Liver (tissue), 9 donors: ENCODE data around the gene GPATCH2L. TPM values are rescaled to one million over a fixed set of nuclear protein-coding genes. Genes with fewer than 3 reads are reported as not detected.

Experiments
- DNase-seq: peaks from one replicate; pipeline ENCODE4 v3.0.0-alpha.2; 2017; ENCODE audit warnings: low spot score
- H3K27ac ChIP-seq, 2 donors: one replicate each; pipeline ENCODE4 v1.7.0; 2013; ENCODE audit warnings: inconsistent platforms in 2 of 2, low read length in 2 of 2, control low read depth in 1 of 2, low read depth in 1 of 2, mild to moderate bottlenecking in 1 of 2
- H3K27me3 ChIP-seq, 4 donors: one replicate each; pipeline versions ENCODE4 v1.6.1 to v1.7.0; 2013; ENCODE audit warnings: low read length in 3 of 4, inconsistent platforms in 1 of 4, mild to moderate bottlenecking in 1 of 4, moderate library complexity in 1 of 4; ENCODE audit not compliant: control insufficient read depth in 4 of 4, insufficient read depth in 4 of 4
- H3K36me3 ChIP-seq, 4 donors: one replicate each; pipeline versions ENCODE4 v1.6.1 to v1.7.0; 2013; ENCODE audit warnings: low read length in 3 of 4, mild to moderate bottlenecking in 3 of 4, low read depth in 1 of 4, moderate library complexity in 1 of 4; ENCODE audit not compliant: control insufficient read depth in 4 of 4, insufficient read depth in 3 of 4
- H3K4me1 ChIP-seq, 4 donors: one replicate each; pipeline versions ENCODE4 v1.6.1 to v1.7.0; 2013; ENCODE audit warnings: low read length in 3 of 4, mild to moderate bottlenecking in 3 of 4, moderate library complexity in 1 of 4; ENCODE audit not compliant: control insufficient read depth in 4 of 4, insufficient read depth in 4 of 4
- H3K4me3 ChIP-seq, 3 donors: one replicate each; pipeline versions ENCODE4 v1.6.1 to v1.7.0; 2013; ENCODE audit warnings: low read length in 3 of 3, control low read depth in 1 of 3, low read depth in 1 of 3, mild to moderate bottlenecking in 1 of 3
- H3K9ac ChIP-seq, 2 donors: one replicate each; pipeline ENCODE4 v1.7.0; 2013; ENCODE audit warnings: low read length in 2 of 2, mild to moderate bottlenecking in 2 of 2, moderate library complexity in 2 of 2, control low read depth in 1 of 2, low read depth in 1 of 2
- H3K9me3 ChIP-seq, 4 donors: one replicate each; pipeline versions ENCODE4 v1.6.1 to v1.7.0; 2013; ENCODE audit warnings: low read length in 3 of 4; ENCODE audit not compliant: control insufficient read depth in 4 of 4
- ATF3 ChIP-seq: IDR thresholded peaks from 2 replicates; pipeline ENCODE4 v1.6.1; 2016; ENCODE audit warnings: antibody characterized with exemption
- CTCF ChIP-seq: fragments of 150-350 bp; IDR thresholded peaks from 2 replicates; pipeline ENCODE4 v1.5.1; 2017; ENCODE audit warnings: improper control_type of control experiment, low read depth, low read length; ENCODE audit not compliant: missing input control
- EGR1 ChIP-seq, 2 donors: IDR thresholded peaks; 2 replicates each; pipeline ENCODE4 v1.6.1; 2016 to 2018; ENCODE audit warnings: antibody characterized with exemption in 2 of 2, low read depth in 2 of 2
- FOXA1 ChIP-seq: IDR thresholded peaks from 2 replicates; pipeline ENCODE4 v1.6.1; 2016; ENCODE audit warnings: antibody characterized with exemption
- FOXA2 ChIP-seq: IDR thresholded peaks from 2 replicates; pipeline ENCODE4 v1.6.1; 2016; ENCODE audit warnings: antibody characterized with exemption
- GABPA ChIP-seq, 2 donors: IDR thresholded peaks in 1 of 2; conservative IDR thresholded peaks in 1 of 2; 2 replicates each; pipeline ENCODE4 v1.6.1; 2016; ENCODE audit warnings: antibody characterized with exemption in 2 of 2, mild to moderate bottlenecking in 1 of 2, moderate library complexity in 1 of 2
- HNF4A ChIP-seq, 2 donors: conservative IDR thresholded peaks; 2 replicates each; pipeline ENCODE4 v1.6.1; 2016; ENCODE audit warnings: antibody characterized with exemption in 2 of 2, mild to moderate bottlenecking in 2 of 2
- HNF4G ChIP-seq: IDR thresholded peaks from 2 replicates; pipeline ENCODE4 v1.6.1; 2016; ENCODE audit warnings: antibody characterized with exemption
- JUND ChIP-seq, 2 donors: IDR thresholded peaks; 2 replicates each; pipeline ENCODE4 v1.6.1; 2016; ENCODE audit warnings: antibody characterized with exemption in 2 of 2
- MAX ChIP-seq: IDR thresholded peaks from 2 replicates; pipeline ENCODE4 v1.6.1; 2016; ENCODE audit warnings: antibody characterized with exemption
- NR2F2 ChIP-seq: IDR thresholded peaks from 2 replicates; pipeline ENCODE4 v1.6.1; 2016; ENCODE audit warnings: antibody characterized with exemption
- REST ChIP-seq: IDR thresholded peaks from 2 replicates; pipeline ENCODE4 v1.6.1; 2016; ENCODE audit warnings: antibody characterized with exemption, mild to moderate bottlenecking
- SP1 ChIP-seq: IDR thresholded peaks from 2 replicates; pipeline ENCODE4 v1.6.1; 2018; ENCODE audit warnings: antibody characterized with exemption, mild to moderate bottlenecking
- TAF1 ChIP-seq: conservative IDR thresholded peaks from 2 replicates; pipeline ENCODE4 v1.6.1; 2016; ENCODE audit warnings: antibody characterized with exemption, mild to moderate bottlenecking
- YY1 ChIP-seq: IDR thresholded peaks from 2 replicates; pipeline ENCODE4 v1.6.1; 2016; ENCODE audit warnings: antibody characterized with exemption, mild to moderate bottlenecking
- WGBS: extraction: QIAGEN DNeasy Blood & Tissue Kit; methylation state at CpG from one replicate; pipeline ENCODE4 v1.1.7; 2013; 5-methylcytosine and 5-hydroxymethylcytosine counted together
- polyA plus RNA-seq, 2 donors: library from polyadenylated mRNA; stranded (reverse) in 1 of 2; unstranded in 1 of 2; fragments of 200-250 nt in 1 of 2; fragments of >200 nt in 1 of 2; fragmentation: Nextera tagmentation in 1 of 2; extraction: Ambion mirVana in 1 of 2; gene quantifications; one replicate each; pipeline versions ENCODE4 v1.2.1 to v1.2.3, GENCODE V29; 2013 to 2015
- total RNA-seq, 2 donors: library from RNA; depleted of rRNA; stranded (reverse); fragments of >200 nt; gene quantifications; one replicate each; pipeline ENCODE4 v1.2.3, GENCODE V29; 2014
- donor health status: healthy.
- donor health status: healthy.
- donor health status: healthy.
- donor health status: healthy.
- donor health status: healthy.

Gene GPATCH2L
- total and polyA plus RNA-seq, 4 donors: 4.5 to 39.5 (median 15.8) TPM

- Histone ChIP-seq H3K9ac (no peak overlapping the region), H3K36me3 (peaks cover 0 to 27% (median 20%) of the 10 kb centered on the region in 4 donors), H3K4me1 (no peaks in the 10 kb centered on the region), H3K27me3 (no peaks in the 10 kb centered on the region), H3K27ac (no peak overlapping the region), H3K9me3 (no peaks in the 10 kb centered on the region), H3K4me3 (no peak overlapping the region)
- TF ChIP-seq HNF4A (conservative IDR thresholded peaks at IDR 0.05) (no peak), JUND (IDR thresholded peaks at IDR 0.05) (no peak), SP1 (no peak), FOXA1 (no peak), REST (no peak), GABPA (IDR thresholded peaks at IDR 0.05 in 1 of 2, conservative IDR thresholded peaks at IDR 0.05 in 1 of 2) (no peak), MAX (no peak)
- 87% methylated on average over 8 of the region's 8 CpGs for WGBS
- DNase-seq: no peak
Measured at GRCh38 chr14:76163668-76164363, 12.1 kb downstream of the GPATCH2L start.

GRCh38 chr14:76168531-76168930 lies 16.8 kb downstream of the GPATCH2L start:
- Histone ChIP-seq H3K9ac (no peak overlapping the region), H3K4me3 (no peak overlapping the region), H3K9me3 (no peaks in the 10 kb centered on the region), H3K4me1 (no peaks in the 10 kb centered on the region), H3K27ac (no peak overlapping the region), H3K27me3 (no peaks in the 10 kb centered on the region), H3K36me3 (peaks cover 5 to 38% (median 33%) of the 10 kb centered on the region in 4 donors)
- WGBS: 98% methylated on average over 3 of the region's 3 CpGs
- DNase-seq: no peak
- TF ChIP-seq SP1: no peak
- no peak for TF ChIP-seq FOXA1
- no peak for TF ChIP-seq EGR1 (IDR thresholded peaks at IDR 0.05; ENCODE audit: low read depth in 2 of 2)

- H3K36me3 ChIP-seq: peaks cover 5 to 43% (median 36%) of the 10 kb centered on the region in 4 donors
- TF ChIP-seq YY1: no peak
- no peak for TF ChIP-seq SP1
- TF ChIP-seq HNF4G: no peak
- TF ChIP-seq FOXA1: no peak
- no peak for TF ChIP-seq TAF1
- no peak for TF ChIP-seq CTCF
- TF ChIP-seq ATF3: no peak
- no peak for TF ChIP-seq NR2F2
- TF ChIP-seq FOXA2: no peak
- 93% methylated on average over 3 of the region's 3 CpGs for WGBS
Measured at GRCh38 chr14:76169776-76170175, 18.1 kb downstream of the GPATCH2L start.

More at GRCh38 chr14:76169776-76170175, 18.1 kb downstream of the GPATCH2L start:
- Histone ChIP-seq H3K27ac (no peak overlapping the region), H3K4me1 (no peaks in the 10 kb centered on the region), H3K4me3 (no peak overlapping the region), H3K27me3 (no peaks in the 10 kb centered on the region), H3K9ac (no peak overlapping the region), H3K9me3 (no peaks in the 10 kb centered on the region)
- no peak for DNase-seq
